ENCODE data around the gene RAP2B. TPM values are rescaled to one million over a fixed set of nuclear protein-coding genes. Genes with fewer than 3 reads are reported as not detected.
"Not testable (repeated sequence)": the region's sequence is repeated elsewhere in the genome, so short reads cannot be mapped to it uniquely, and the experiment has no call there.

Gene RAP2B
- polyA plus RNA-seq, 4 donors = 2.0 to 4.3 (median 2.7) TPM

GRCh38 chr3:153150991-153151390, 11.0 kb upstream of the RAP2B start:
- DNase-seq (no peak), FAIRE-seq (no peak)
- 63 to 87% (median 85%) methylated on average over 2 of the region's 2 CpGs for WGBS, 3 donors
- Histone ChIP-seq H3K36me3 (ENCODE audit: control insufficient read depth in 3 of 3, insufficient read depth in 2 of 3, low read depth in 1 of 3, low read length in 3 of 3) (no peaks in the 10 kb centered on the region), H3K4me3 (ENCODE audit: low read depth in 1 of 3, low read length in 3 of 3) (no peak overlapping the region), H3K9me3 (ENCODE audit: control insufficient read depth in 2 of 2, insufficient read depth in 1 of 2, low read depth in 1 of 2, low read length in 1 of 2) (no peaks in the 10 kb centered on the region), H3K27ac (ENCODE audit: low read depth in 1 of 3, low read length in 2 of 3) (no peak overlapping the region), H3K4me1 (ENCODE audit: control insufficient read depth in 3 of 3, insufficient read depth in 2 of 3, low read depth in 1 of 3, low read length in 2 of 3) (no peaks in the 10 kb centered on the region), H3K27me3 (ENCODE audit: control insufficient read depth in 3 of 3, insufficient read depth in 3 of 3, low read length in 3 of 3) (no peaks in the 10 kb centered on the region)

- not testable (repeated sequence) for FAIRE-seq; H3K4me3 ChIP-seq (ENCODE audit: low read depth in 1 of 3, low read length in 3 of 3); H3K9me3 ChIP-seq (ENCODE audit: control insufficient read depth in 2 of 2, insufficient read depth in 1 of 2, low read depth in 1 of 2, low read length in 1 of 2); H3K36me3 ChIP-seq (ENCODE audit: control insufficient read depth in 3 of 3, insufficient read depth in 2 of 3, low read depth in 1 of 3, low read length in 3 of 3); DNase-seq; H3K27me3 ChIP-seq (ENCODE audit: control insufficient read depth in 3 of 3, insufficient read depth in 3 of 3, low read length in 3 of 3); H3K27ac ChIP-seq (ENCODE audit: low read depth in 1 of 3, low read length in 2 of 3)
- H3K4me1 ChIP-seq (ENCODE audit: control insufficient read depth in 3 of 3, insufficient read depth in 2 of 3, low read depth in 1 of 3, low read length in 2 of 3) = peaks cover 5 to 16% (median 7%) of the 10 kb centered on the region in 3 donors
- WGBS, 3 donors = 97 to 98% (median 97%) methylated on average over 25 to 29 of the region's 29 CpGs
These were observed 6.2 kb upstream of the RAP2B start for GRCh38 chr3:153155786-153156185.

- no peak overlapping the region for H3K4me3 ChIP-seq (ENCODE audit: low read depth in 1 of 3, low read length in 3 of 3)
- FAIRE-seq (no peak), DNase-seq (peak; percentile 74 to 77)
- H3K4me1 ChIP-seq (ENCODE audit: control insufficient read depth in 3 of 3, insufficient read depth in 2 of 3, low read depth in 1 of 3, low read length in 2 of 3) = peaks cover 5 to 16% (median 7%) of the 10 kb centered on the region in 3 donors
- 36 to 72% (median 52%) methylated on average over 4 of the region's 4 CpGs for WGBS, 3 donors
- peak overlapping the region in 1 of 3 donors; percentile 36 for H3K27ac ChIP-seq (ENCODE audit: low read depth in 1 of 3, low read length in 2 of 3)
- no peaks in the 10 kb centered on the region for H3K36me3 ChIP-seq (ENCODE audit: control insufficient read depth in 3 of 3, insufficient read depth in 2 of 3, low read depth in 1 of 3, low read length in 3 of 3)
- H3K9me3 ChIP-seq (ENCODE audit: control insufficient read depth in 2 of 2, insufficient read depth in 1 of 2, low read depth in 1 of 2, low read length in 1 of 2) = no peaks in the 10 kb centered on the region
- no peaks in the 10 kb centered on the region for H3K27me3 ChIP-seq (ENCODE audit: control insufficient read depth in 3 of 3, insufficient read depth in 3 of 3, low read length in 3 of 3)
These were observed 3.8 kb upstream of the RAP2B start for GRCh38 chr3:153158189-153158588.

- H3K36me3 ChIP-seq (ENCODE audit: control insufficient read depth in 3 of 3, insufficient read depth in 2 of 3, low read depth in 1 of 3, low read length in 3 of 3) = no peaks in the 10 kb centered on the region
- H3K4me3 ChIP-seq (ENCODE audit: low read depth in 1 of 3, low read length in 3 of 3) = no peak overlapping the region
- H3K9me3 ChIP-seq (ENCODE audit: control insufficient read depth in 2 of 2, insufficient read depth in 1 of 2, low read depth in 1 of 2, low read length in 1 of 2) = no peaks in the 10 kb centered on the region
- 38 to 68% (median 54%) methylated on average over 9 of the region's 9 CpGs for WGBS, 3 donors
- no peaks in the 10 kb centered on the region for H3K27me3 ChIP-seq (ENCODE audit: control insufficient read depth in 3 of 3, insufficient read depth in 3 of 3, low read length in 3 of 3)
- H3K4me1 ChIP-seq (ENCODE audit: control insufficient read depth in 3 of 3, insufficient read depth in 2 of 3, low read depth in 1 of 3, low read length in 2 of 3) = peaks cover 5 to 21% (median 7%) of the 10 kb centered on the region in 3 donors
- peak; percentile 36 to 62 for DNase-seq
- H3K27ac ChIP-seq (ENCODE audit: low read depth in 1 of 3, low read length in 2 of 3) = peak overlapping the region in 2 of 3 donors; percentile 60 to 82
- no peak for FAIRE-seq
These were observed 2.9 kb upstream of the RAP2B start for GRCh38 chr3:153158961-153159735.

- FAIRE-seq = no peak
- no peaks in the 10 kb centered on the region for H3K27me3 ChIP-seq (ENCODE audit: control insufficient read depth in 3 of 3, insufficient read depth in 3 of 3, low read length in 3 of 3)
- H3K9me3 ChIP-seq (ENCODE audit: control insufficient read depth in 2 of 2, insufficient read depth in 1 of 2, low read depth in 1 of 2, low read length in 1 of 2) = no peaks in the 10 kb centered on the region
- H3K27ac ChIP-seq (ENCODE audit: low read depth in 1 of 3, low read length in 2 of 3) = peak overlapping the region; percentile 34 to 92 (median 82)
- H3K4me1 ChIP-seq (ENCODE audit: control insufficient read depth in 3 of 3, insufficient read depth in 2 of 3, low read depth in 1 of 3, low read length in 2 of 3) = peaks cover 7 to 26% (median 7%) of the 10 kb centered on the region in 3 donors
- 64 to 77% (median 71%) methylated on average over 9 of the region's 9 CpGs for WGBS, 3 donors
- H3K4me3 ChIP-seq (ENCODE audit: low read depth in 1 of 3, low read length in 3 of 3) = peak overlapping the region in 2 of 3 donors; percentile 74
- peak in 1 of 2 donors; percentile 53 for DNase-seq
- H3K36me3 ChIP-seq (ENCODE audit: control insufficient read depth in 3 of 3, insufficient read depth in 2 of 3, low read depth in 1 of 3, low read length in 3 of 3) = no peaks in the 10 kb centered on the region
These were observed 2.1 kb upstream of the RAP2B start for GRCh38 chr3:153159771-153160397.

- no peak for FAIRE-seq
- DNase-seq = peak; percentile 82 to 90
- peak overlapping the region; percentile 34 to 92 (median 82) for H3K27ac ChIP-seq (ENCODE audit: low read depth in 1 of 3, low read length in 2 of 3)
These were observed 1.4 kb upstream of the RAP2B start for GRCh38 chr3:153160451-153161137.

GRCh38 chr3:153161138-153161713, 800 bp upstream of the RAP2B start:
- 0 to 1% (median 1%) methylated on average over 27 of the region's 27 CpGs for WGBS, 3 donors
- peak; percentile 92 to 98 for DNase-seq
- H3K36me3 ChIP-seq (ENCODE audit: control insufficient read depth in 3 of 3, insufficient read depth in 2 of 3, low read depth in 1 of 3, low read length in 3 of 3) = no peaks in the 10 kb centered on the region
- FAIRE-seq = no peak
- H3K27me3 ChIP-seq (ENCODE audit: control insufficient read depth in 3 of 3, insufficient read depth in 3 of 3, low read length in 3 of 3) = no peaks in the 10 kb centered on the region
- peak overlapping the region; percentile 74 to 83 (median 74) for H3K4me3 ChIP-seq (ENCODE audit: low read depth in 1 of 3, low read length in 3 of 3)
- no peaks in the 10 kb centered on the region for H3K9me3 ChIP-seq (ENCODE audit: control insufficient read depth in 2 of 2, insufficient read depth in 1 of 2, low read depth in 1 of 2, low read length in 1 of 2)
- H3K27ac ChIP-seq (ENCODE audit: low read depth in 1 of 3, low read length in 2 of 3) = peak overlapping the region; percentile 34 to 92 (median 82)
- peaks cover 7 to 28% (median 11%) of the 10 kb centered on the region in 3 donors for H3K4me1 ChIP-seq (ENCODE audit: control insufficient read depth in 3 of 3, insufficient read depth in 2 of 3, low read depth in 1 of 3, low read length in 2 of 3)

More at GRCh38 chr3:153160451-153161137, 1.4 kb upstream of the RAP2B start:
- no peaks in the 10 kb centered on the region for H3K36me3 ChIP-seq (ENCODE audit: control insufficient read depth in 3 of 3, insufficient read depth in 2 of 3, low read depth in 1 of 3, low read length in 3 of 3)
- no peaks in the 10 kb centered on the region for H3K9me3 ChIP-seq (ENCODE audit: control insufficient read depth in 2 of 2, insufficient read depth in 1 of 2, low read depth in 1 of 2, low read length in 1 of 2)
- H3K4me1 ChIP-seq (ENCODE audit: control insufficient read depth in 3 of 3, insufficient read depth in 2 of 3, low read depth in 1 of 3, low read length in 2 of 3) = peaks cover 7 to 28% (median 10%) of the 10 kb centered on the region in 3 donors
- peak overlapping the region; percentile 58 to 74 (median 74) for H3K4me3 ChIP-seq (ENCODE audit: low read depth in 1 of 3, low read length in 3 of 3)
- H3K27me3 ChIP-seq (ENCODE audit: control insufficient read depth in 3 of 3, insufficient read depth in 3 of 3, low read length in 3 of 3) = no peaks in the 10 kb centered on the region
- 0% methylated on average over 37 to 43 of the region's 43 CpGs for WGBS, 3 donors
